Esophagus mucosa (tissue), 1 donor: ENCODE results near the gene CCDC85C. TPM values are rescaled to one million over a fixed set of nuclear protein-coding genes. Genes with fewer than 3 reads are reported as not detected.
"Not testable (repeated sequence)": the region's sequence is repeated elsewhere in the genome, so short reads cannot be mapped to it uniquely, and the experiment has no call there.

Source experiments
- ATAC-seq: fragments of 200-7000 bp; cut with Tn5 transposase; one replicate; pipeline ENCODE4 v1.9.1; 2020
- total RNA-seq: library from RNA; stranded (reverse); gene quantifications from one replicate; pipeline ENCODE4 v1.2.4, GENCODE V29; 2023
- donor health status: DM: yes; HTN: yes; CAD: no.

Gene CCDC85C
- total RNA-seq = 50.2 TPM

DNA sequence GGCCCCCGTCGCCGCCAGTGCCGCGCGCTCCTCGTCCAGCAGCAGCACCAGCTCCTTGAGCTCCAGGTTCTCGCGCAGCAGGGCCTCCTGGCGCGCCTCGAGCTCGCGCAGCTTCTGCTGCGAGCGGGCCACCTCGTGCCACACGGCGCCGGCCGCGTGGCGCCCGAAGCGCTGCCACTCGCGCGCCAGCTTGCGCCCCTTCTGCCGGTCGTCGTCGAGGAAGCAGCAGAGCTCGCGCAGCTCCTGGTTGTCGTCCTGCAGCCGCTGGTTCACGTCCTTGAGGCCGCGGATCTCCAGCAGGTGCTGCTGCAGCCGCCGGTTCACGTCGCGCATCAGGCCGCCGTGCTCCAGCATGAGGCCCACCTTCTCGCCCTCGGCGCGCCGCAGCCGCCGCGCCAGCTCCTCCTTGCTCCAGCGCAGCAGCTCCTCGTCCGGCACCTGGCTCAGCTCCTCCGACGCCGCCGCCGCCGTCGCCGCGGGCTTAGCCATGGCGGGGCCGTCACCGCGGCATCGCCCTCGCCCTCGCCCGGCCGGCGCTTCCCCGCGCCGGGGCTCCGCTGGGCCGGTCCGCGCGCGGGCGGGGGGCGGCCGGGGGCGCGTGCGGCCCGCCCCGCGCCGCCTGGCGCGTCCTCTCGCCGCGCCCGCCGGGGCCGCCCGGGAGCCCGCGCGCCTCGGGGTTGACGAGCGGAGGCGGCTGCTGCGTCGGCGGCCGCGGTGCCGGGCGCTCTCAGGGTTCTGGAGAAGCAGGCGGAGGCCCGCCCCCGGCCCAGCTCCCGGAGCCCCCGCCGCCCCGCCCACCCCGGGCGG is at the start of gene CCDC85C:
Gene CCDC85C, minus strand, starts transcription at position 737 of the 807 bp plus-strand sequence. Its CDS starts 248 bp downstream, at position 489.
- ATAC-seq = no peak

DNA sequence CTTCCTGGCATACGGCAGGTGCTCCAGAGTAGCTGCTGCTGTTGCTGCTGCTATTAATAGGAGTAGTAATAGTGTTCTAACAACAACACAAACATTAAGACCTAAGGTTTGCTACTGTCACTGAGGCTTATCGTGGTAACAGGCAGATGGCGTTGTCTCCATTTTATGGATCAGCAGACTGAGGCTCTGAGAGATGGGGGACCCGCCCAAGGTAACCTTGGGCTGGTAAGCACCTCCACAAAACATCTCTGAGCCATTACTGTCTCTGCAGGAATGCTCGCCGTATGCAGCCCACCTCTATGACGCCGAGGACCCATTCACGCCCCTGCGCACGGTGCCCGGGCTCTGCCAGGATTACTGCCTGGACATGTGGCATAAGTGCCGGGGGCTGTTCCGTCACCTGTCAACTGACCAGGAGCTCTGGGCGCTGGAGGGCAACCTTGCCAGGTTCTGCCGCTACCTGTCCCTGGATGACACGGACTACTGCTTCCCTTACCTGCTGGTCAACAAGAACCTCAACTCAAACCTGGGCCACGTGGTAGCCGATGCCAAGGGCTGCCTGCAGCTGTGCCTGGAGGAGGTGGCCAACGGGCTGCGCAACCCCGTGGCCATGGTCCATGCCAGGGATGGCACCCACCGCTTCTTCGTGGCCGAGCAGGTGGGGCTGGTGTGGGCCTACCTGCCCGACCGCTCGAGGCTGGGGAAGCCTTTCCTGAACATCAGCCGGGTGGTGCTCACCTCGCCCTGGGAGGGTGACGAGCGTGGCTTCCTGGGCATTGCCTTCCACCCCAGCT is 48.1 kb upstream of the CCDC85C start:
- ATAC-seq = no peak

DNA sequence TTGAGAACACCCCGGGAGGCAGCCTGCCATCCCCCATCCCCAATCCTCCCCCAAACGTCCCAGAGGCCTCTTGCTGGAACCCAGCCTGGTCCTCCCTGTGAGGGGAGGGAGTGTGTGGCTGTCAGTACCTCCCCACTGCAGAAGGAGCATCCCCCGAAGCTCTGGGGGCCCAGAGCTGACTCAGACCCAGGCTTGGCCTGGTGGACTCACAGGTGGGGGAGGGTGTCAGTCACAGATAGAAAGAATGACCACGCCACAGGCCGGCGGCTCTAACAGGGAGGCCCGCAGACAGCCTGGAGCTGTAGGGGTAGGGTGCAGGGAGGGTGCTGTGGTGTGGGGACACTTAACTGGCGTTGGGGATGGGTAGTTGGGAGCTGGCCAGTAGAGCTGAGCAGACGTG is 46.2 kb upstream of the CCDC85C start:
- ATAC-seq = no peak

DNA sequence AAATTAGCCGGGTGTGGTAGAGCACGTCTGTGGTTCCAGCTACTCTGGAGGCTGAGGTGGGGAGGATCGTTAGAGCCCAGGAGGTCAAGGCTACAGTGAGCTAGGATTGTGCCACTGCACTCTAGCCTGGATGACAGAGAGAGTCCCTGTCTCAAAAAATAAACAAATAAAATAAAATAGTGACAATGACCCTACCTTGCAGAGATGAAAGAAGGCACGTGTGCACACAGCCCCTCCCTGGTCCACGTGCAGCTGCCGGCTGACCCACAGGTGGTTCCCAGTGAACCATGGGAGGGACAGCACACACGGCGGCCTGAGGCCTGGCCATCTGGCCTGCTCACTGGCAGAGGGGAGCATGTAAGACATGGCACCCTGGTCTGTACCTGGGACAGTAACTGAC is 45.6 kb upstream of the CCDC85C start:
- ATAC-seq = no peak

DNA sequence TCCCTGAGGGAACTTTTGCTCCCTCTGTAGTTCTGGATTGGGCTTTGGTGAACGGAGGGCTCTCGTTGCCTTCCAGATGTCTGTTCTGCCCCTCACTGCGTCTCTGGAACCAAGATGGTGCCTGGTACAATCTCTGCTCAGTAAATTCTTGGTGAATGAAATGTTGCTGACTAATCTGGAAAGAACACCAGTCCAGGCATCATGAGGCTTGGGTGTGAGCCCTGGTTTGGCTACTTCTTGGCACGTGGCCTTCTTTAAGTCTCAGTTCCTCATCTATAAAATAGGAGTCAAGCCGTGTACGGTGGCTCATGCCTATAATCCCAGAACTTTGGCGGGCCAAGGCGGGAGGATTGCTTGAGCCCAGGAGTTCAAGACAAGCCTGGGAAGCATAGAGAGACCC is 45.2 kb upstream of the CCDC85C start:
- peak; percentile 43 for ATAC-seq

DNA sequence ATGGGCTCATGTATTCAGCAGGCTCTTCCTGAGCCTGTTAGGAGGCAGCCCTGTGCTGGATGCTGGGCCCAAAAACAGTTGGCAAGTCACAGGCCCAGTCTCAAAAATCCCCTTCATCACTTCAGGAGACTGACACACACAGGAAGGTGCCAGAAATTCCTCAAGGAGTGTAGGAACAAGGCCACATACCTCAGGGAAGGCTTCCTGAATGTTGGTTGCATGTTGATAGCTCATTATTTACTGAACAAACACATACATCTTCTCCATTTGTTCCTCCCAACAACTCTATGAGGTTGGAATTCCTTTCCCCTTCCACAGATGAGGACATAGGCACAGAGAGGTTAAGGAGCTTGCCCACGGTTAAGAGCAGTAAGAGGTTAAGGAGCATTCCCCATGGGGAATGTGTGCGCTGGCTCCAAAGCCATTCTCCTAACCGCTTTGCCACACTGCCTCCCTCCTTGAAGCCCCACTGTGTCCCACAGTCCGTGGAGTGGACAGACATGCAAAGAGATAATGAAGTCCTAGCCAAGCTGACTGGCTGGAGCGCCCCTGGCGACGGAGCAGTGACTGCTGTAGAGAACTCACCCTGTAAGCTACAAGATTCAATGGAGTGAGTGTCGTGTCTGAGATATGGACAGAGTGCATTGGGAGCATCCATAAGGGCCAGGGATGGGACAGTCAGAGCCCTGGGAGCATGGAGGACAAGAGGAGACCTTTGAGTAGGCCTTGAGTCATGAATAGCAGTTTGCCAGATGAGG is 44.2 kb upstream of the CCDC85C start:
- ATAC-seq = no peak

DNA sequence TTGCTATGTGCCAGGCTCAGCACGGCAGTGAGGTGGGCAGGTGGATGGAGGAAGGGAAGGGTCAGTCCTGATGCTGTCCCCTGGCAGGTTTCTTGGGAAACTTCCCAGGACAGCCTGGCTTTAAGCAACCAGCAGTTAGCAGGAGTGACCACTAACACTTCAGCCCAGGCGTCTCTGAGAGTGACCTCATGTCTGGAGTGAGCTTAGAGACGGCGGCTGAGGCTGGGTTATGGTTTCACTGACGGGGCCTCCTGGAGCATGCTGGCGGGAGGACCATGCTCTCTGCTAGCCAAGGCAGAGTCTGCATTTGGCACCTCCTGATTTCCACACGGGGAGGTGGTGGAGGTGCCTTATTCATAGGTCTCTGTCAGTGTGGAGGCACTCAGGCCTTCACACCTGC is 43.4 kb upstream of the CCDC85C start:
- ATAC-seq = no peak

DNA sequence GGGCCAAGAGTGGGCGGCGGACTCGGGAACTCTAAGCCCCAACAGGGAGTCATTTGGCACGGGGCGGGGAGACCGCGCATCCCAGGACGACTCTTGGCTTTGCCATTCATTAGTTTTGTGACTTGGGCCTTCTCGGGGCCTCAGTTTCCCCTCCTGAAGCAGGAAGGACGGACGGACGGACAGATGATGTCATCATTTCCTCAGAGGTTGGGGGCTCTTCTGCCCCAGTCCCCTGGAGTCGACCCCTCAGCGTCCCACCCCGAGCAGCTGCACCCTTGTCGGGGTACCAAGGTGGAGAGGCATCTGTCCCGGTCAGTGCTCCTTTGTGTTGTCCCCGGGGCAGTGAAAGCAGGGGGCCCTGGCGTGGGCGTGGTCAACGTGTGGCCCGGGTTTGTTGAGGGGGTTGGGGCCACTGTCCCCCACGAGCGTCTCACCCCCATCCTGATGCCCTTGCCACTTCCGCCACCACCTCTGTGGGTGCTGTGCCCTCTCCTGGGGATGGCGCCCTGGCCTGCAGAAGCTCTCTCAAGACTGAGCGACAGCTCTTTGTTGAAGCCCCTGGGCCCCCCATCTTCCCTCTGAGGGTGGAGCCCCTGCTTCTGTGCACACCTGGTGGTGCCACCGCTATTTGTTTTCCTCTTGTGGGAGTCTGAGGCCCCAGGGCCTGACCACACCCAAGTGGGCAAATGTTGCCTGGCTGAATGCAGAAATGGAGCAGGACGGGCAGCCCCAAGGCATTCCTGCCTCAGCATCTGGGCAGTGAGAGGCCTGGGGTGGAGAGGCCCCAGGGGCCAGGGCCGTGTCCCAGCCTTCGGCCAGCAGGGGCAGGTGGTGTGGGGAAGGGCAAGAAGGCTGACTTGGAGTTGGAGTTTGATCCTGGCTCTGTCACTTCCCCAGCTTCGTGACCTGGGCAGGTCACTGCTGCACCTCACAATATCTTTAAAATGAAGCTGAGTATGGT is 41.8 kb upstream of the CCDC85C start:
- ATAC-seq = no peak

DNA sequence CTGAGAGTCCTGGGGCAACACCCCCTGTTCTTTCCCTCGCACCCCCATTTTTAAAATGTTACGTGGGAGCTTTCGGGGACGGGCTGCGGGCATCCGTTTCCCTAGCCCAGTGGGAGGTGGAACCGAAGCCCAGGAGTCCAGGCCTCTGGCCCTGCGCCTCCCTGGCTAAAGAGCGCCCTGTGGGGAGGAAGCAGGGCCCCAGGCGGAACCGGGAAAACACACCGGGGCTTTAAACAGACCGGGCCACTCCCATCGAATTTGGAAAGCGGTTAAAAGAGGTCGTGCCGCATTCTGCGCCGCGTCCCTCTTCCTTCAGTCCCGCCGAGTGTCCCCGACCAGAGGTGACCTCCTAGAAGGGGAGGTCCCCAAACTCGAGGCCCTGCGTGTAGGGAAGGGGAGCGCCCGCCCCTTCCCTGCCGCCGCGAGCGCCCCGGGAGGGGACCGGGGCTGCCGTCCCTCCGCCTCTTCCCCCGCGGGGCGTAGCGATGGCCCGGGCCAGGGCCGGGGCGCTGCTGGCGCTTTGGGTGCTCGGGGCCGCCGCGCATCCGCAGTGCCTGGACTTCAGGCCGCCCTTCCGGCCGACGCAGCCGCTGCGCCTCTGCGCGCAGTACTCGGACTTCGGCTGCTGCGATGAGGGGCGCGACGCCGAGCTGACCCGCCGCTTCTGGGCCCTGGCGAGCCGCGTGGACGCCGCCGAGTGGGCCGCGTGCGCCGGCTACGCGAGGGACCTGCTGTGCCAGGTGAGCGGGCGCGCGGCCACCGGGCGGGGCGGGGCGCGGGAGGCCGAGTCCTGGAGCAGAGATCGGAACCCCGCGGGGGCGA is 40.9 kb upstream of the CCDC85C start, which contains the start of gene HHIPL1:
Gene HHIPL1, plus strand, starts transcription at position 407 of the 822 bp plus-strand sequence. Its CDS starts 79 bp downstream, at position 486.
- ATAC-seq = no peak

DNA sequence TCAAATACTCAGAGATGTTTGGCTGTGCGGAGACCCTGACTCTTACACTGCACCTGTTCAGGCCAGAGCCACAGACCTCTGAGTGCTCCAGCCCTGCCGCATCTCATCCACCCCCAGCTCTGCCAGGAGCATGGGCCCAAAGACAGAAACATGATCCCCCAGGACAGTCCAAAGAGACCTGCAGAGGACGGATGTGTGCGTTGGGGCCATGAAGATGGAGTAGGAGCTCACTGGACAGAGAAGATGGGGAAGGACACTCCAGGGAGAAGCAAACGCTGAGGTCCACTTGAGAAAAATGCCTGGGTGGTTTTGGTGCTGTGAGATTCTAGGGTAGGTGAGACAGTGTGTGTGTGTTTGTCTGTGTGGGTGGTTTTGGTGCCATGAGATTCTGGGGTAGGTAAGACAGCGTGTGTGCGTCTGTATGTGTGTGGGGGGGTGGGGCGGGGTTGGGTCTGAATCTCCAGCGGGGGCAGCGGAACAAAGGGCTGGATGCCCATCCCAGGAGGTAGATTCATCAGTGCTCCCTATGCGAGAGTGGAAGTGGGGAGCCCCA is 40.1 kb upstream of the CCDC85C start:
- ATAC-seq = no peak

DNA sequence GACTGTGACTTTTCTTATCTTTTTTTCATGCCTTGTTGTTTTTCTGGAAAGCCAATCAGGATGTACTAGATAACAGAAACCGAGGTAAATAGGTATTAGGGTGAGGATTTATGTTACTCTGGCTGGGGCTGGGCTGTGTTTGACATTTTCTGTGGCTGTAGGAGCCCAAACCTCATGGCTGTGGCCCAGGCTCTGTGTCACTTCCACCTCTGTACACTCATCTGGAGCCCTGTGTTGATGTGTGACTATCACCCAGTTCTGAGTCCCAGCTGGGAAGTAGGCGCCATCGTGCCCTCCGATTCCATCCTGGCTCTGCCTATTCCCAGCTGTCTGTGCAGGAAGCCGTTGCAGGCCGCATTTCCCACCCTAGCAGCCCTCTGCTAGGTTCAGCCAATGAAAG is 39.3 kb upstream of the CCDC85C start:
- no peak for ATAC-seq

DNA sequence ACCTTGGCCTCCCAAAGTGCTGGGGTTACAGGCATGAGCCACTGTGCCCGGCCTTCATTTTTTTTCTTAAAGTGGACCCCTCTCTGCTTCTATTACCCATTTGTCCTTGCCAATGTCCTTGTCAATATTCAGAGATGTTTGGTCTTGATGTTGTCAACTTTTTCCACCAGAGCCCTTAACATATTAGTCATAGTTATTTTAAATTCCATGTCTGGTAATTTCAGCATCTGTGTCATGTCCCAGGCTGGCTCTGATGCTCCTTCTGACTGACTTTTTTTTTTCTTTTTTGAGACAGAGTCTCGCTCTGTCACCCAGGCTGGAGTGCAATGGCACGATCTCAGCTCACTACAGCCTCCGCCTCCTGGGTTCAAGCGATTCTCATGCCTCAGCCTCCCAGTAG is 38.8 kb upstream of the CCDC85C start:
- ATAC-seq = not testable (repeated sequence)

DNA sequence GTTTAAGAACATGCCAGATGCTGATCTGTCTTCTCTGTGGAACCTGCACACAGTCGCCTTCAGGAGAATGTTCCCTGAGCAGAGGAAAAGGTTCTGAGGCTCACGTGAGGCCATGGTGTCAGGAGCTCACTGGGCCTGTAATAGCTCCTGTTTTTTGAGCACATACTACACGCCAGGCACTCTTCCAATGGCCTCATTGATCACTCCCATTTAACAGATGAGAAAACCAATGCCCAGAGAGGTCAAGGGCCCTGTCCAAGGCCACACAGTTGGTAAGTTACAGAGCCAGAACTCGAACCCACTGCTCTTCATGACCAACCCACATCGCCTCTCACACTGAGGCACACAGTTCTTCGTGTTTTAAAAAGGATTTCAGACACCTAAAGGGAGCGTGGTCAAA is 33.6 kb upstream of the CCDC85C start:
- ATAC-seq = no peak

DNA sequence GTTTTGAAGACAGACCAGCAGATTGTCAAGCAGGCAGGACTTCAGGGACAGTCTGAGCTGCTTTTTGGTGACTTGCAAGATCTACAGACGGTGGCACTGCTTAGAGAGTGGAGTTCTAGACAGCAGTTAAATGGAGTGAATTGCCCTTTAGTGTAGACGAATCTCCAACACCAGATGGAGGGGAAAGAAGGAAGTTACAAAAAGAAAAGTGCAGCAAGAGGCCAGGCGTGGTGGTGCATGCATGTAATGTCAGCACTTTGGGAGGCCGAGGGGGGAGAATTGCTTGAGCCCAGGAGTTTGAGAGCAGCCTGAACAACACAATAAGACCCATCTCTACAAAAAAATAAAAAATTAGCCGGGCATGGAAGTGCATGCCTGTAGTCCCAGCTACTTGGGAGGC is 32.5 kb upstream of the CCDC85C start:
- ATAC-seq = no peak

DNA sequence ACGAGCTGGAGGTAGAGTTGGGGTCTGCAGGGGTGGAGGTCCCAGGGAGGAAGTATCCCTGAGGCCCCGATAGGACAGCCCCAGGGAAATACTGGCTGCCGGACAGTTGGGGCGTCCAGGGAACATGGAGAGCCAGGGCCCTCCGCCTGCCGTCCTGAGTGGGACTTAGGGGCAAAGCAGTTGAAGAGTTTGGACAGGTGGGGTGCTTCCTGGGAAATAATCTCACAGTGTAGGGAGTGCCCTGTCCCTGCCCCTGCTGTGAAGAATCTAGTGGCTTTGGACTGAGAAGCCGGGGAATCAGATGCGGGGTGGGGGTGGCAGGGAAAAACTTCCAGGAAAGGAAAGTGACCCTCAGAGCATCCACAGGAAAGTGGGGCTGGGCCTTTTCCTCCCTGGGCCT is 31.1 kb upstream of the CCDC85C start:
- ATAC-seq = no peak

DNA sequence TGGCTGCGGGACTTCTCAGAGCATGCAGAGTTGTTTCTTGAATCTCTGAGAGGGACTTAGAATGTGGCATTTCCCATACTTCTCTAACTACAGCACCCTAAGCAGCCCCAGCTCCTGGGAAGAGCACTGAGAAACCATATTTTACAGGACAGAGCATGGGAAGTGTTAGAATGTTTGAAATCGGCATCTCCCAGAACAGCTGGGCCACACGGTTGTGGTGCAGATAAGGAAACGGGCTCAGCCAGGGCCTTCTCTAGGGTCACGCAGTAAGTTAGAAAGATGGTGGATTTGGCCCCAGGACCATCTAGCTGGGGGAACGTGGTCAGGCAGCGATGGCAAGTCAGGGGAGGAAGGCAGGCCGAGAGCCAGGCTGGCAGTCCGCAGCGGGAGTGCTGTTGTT is 30.4 kb upstream of the CCDC85C start:
- ATAC-seq = no peak

DNA sequence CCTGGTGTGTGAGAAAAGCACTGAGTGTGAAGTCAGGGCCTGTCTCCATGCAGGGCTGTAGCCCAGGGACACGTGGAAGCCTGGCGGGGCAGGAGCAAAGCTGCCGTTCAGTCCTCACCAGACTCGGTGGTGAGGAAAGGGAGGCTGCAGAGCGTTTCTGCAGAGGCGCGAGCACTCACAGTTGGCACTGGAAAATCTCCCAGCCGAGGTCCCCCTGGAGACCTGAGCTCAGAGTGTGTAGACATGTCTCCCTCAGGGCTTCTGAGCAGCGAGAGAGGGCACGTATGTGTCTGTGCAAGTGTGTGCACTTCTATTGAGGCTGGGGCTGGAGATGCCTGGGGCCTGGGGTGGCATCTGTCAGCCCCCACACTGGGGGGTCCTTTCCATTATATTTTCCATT is 29.9 kb upstream of the CCDC85C start:
- no peak for ATAC-seq

DNA sequence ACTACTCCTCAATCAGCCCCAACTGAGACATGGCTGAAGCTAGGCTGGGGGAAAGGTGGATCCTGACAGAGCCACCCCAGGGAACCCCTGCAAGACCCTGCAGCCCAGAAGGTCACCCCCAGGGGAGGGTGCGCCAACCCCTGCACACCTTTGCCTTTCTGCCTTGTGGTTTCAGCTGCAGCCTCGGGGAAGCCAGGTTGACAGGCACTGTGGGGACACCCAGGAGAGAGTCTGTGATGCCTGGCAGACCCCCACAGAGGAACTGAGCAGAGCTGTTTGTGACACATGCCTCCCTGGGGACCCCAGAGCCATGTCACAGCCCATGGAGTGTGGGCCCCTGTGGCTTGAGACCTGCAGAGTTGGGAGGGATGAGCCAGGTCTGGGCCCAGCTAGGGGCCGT is 29.1 kb upstream of the CCDC85C start:
- ATAC-seq = no peak

DNA sequence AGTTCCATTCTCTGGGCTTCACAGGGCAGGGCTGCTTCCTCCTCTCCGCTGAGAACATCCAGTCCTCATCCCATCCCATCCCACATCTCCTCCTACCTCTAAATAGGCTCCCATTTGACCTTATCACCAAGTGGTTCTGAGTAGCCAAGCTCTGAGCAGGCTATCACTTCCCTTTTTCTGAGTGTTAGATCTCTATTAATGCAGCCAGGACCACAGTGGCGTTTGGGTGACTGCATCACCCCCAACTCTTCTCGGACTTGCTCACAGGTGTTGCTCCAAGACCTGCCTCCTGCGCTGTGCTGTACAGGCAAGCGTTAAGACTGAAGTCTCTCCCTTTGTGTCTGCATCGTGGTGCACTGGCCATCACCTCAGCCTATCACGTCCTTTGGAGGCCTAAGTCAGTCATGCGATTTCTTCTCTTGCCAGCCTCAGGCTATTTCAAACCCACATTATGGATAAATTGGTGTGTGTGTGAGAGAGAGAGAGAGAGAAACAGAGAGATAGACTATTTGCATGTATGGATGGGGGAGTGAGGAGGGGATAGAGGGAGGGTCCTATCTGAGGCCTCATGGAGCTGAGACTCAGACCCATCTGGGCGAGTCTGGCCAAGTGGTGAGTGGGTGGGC is 28.5 kb upstream of the CCDC85C start:
- no peak for ATAC-seq

DNA sequence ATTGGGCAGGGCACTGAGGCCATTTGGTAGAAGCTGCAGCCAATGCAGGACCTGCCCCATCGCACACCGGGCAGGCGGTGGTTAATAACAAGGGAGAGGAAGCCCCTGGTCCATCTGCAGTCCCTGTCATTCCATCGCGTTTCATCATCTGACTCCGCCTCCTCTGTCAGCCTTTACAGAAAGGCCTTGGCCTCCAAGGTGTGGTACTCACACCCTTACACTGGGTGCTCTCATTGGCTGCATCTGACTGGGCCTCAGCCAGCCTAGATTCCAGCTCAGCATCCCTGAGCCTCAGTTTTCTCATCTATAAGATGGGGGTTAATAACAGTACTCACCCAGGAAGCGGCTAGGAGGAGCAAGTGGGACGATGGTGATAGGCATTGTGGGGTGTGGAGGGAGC is 26.2 kb upstream of the CCDC85C start:
- ATAC-seq = no peak
